Measurements from ENCODE around the gene TMED9. TPM values are rescaled to one million over a fixed set of nuclear protein-coding genes. Genes with fewer than 3 reads are reported as not detected.

TMED9 gene
- total RNA-seq, 1 donor from 2014 or later, result 146 TPM

Other genes with a start within 250 kb of the TMED9 start
- gene LMAN2, start 240.5 kb upstream of the TMED9 start, total RNA-seq, result 85.4 to 87.2 TPM (median 87.0 TPM) in 3 replicates
- 13.5 to 16.1 TPM (median 14.1 TPM) in 3 replicates for gene RGS14, start 234.3 kb upstream of the TMED9 start, total RNA-seq
- gene SLC34A1, start 207.8 kb upstream of the TMED9 start, total RNA-seq, result not detected in 3 replicates
- not detected in 3 replicates for gene PFN3, start 191.5 kb upstream of the TMED9 start, total RNA-seq
- gene F12, start 182.6 kb upstream of the TMED9 start, total RNA-seq, result 2.1 to 2.7 TPM (median 2.3 TPM) in 3 replicates
- 44.9 to 48.2 TPM (median 45.3 TPM) in 3 replicates for gene GRK6, start 165.5 kb upstream of the TMED9 start, total RNA-seq
- 5.3 to 5.9 TPM (median 5.7 TPM) in 3 replicates for gene PRR7, start 145.4 kb upstream of the TMED9 start, total RNA-seq
- gene DBN1, start 118.6 kb upstream of the TMED9 start, total RNA-seq, result 365 to 369 TPM (median 367 TPM) in 3 replicates
- gene PDLIM7, start 94.6 kb upstream of the TMED9 start, total RNA-seq, result 472 to 494 TPM (median 482 TPM) in 3 replicates
- gene DOK3, start 82.4 kb upstream of the TMED9 start, total RNA-seq, result 4.7 to 7.8 TPM (median 5.8 TPM) in 3 replicates
- 91.2 to 101 TPM (median 95.4 TPM) in 3 replicates for gene DDX41, start 75.2 kb upstream of the TMED9 start, total RNA-seq
- 126 to 128 TPM (median 128 TPM) in 3 replicates for gene FAM193B, start 37.6 kb upstream of the TMED9 start, total RNA-seq
- 37.4 to 42.0 TPM (median 39.8 TPM) in 3 replicates for gene B4GALT7, start 7.9 kb downstream of the TMED9 start, total RNA-seq
- gene FAM153A, start 190.7 kb downstream of the TMED9 start, total RNA-seq, result 0.04 TPM in 1 of 3 replicates, not detected in the others

All from mesothelial cell of epicardium (in vitro differentiated cells).